ENCODE measurements around the gene PXT1. TPM values are rescaled to one million over a fixed set of nuclear protein-coding genes. Genes with fewer than 3 reads are reported as not detected.
A peak's percentile ranks its signal among the peaks of the same experiment; 100 is the strongest.
"Not testable (repeated sequence)": the region's sequence is repeated elsewhere in the genome, so short reads cannot be mapped to it uniquely, and the experiment has no call there.

PXT1 gene
- total RNA-seq, 2 experiments from 2014 or later, result 0.15 to 0.29 TPM

- Mint-ChIP-seq H3K27ac (no peak overlapping the region), H3K4me1 (ENCODE audit: low read depth) (no peaks in the 10 kb centered on the region), H3K9me3 (peaks cover 4% of the 10 kb centered on the region), H3K4me3 (no peak overlapping the region), H3K36me3 (ENCODE audit: low read depth) (peaks cover 2% of the 10 kb centered on the region), H3K27me3 (ENCODE audit: low read depth) (no peaks in the 10 kb centered on the region)
- intact Hi-C loops (cut with micrococcal nuclease), result no loop called here
- CTCF ChIA-PET, result no interaction called here
- DNase-seq, result no peak
These were observed 28.2 kb downstream of the PXT1 start for GRCh38 chr6:36414481-36414880.

DNA sequence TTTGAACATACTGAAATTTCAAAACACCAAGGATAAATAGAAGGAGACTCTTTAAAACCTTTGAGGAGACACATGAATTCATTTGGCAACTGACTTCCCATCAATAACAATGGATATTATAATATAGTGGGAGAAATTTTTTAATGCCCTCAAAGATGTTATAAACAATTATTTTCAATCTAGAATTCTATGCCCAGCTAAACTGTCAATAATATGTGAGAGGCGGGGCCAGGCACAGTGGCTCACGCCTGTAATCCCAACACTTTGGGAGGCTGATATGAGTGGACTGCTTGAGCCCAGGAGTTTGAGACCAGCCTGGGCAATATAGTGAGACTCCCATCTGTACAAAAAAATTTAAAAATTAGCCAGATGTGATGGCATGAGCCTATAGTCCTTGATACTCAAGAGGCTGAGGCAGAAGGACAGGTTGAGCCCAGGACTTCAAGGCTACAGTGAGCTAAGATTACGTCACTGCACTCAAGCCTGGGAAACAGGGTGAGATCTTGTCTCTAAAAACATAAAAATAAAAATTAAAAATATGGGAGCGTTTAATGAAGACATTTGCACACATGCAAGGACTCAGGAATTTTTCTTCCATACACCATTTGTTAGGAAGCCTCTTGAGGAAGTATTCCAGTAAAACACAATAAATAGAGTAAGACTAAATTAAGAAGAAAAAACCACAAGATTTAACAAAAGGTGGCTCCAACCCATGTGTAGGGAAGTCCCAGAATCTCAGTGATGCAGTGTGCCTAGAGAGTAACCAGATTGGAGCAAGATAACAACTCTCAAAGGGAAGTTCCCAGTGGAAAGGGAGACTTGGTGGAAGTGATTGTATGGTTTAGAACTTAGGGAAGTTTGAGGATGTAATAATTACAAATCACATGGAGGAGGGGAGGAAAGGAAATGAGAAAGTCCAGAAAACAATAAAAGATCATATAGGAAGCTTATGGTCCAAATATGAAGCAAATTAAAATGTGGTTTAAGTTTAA lies 28.9 kb downstream of the PXT1 start:
- CTCF ChIA-PET, result no interaction called here

DNA sequence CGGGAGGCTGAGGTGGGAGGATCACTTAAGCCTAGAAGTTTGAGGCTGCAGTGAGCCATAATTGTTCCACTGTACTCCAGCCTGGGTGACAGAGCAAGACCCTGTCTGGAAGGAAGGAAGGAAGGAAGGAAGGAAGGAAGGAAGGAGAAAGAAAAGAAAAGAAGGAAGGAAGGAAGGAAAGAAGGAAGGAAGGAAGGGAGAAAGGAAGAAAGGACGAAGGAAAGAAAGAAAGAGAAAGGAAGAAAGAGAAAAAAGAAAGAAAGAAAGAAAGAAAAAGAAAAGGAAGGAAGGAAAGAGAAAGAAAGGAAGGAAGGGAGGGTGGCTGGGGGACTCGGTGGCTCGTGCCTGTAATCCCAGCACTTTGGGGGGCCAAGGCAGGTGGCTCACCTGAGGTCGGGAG lies 32.9 kb downstream of the PXT1 start:
- intact Hi-C loops (cut with micrococcal nuclease); H3K9me3 Mint-ChIP-seq: not testable (repeated sequence)

More for the DNA sequence above, 28.9 kb downstream of the PXT1 start:
- Mint-ChIP-seq H3K27ac (no peak overlapping the region), H3K36me3 (ENCODE audit: low read depth) (peaks cover 2% of the 10 kb centered on the region), H3K27me3 (ENCODE audit: low read depth) (no peaks in the 10 kb centered on the region), H3K4me3 (no peak overlapping the region), H3K9me3 (peaks cover 4% of the 10 kb centered on the region), H3K4me1 (ENCODE audit: low read depth) (no peaks in the 10 kb centered on the region)
- DNase-seq, result no peak
- intact Hi-C loops (cut with micrococcal nuclease), result no loop called here

DNA sequence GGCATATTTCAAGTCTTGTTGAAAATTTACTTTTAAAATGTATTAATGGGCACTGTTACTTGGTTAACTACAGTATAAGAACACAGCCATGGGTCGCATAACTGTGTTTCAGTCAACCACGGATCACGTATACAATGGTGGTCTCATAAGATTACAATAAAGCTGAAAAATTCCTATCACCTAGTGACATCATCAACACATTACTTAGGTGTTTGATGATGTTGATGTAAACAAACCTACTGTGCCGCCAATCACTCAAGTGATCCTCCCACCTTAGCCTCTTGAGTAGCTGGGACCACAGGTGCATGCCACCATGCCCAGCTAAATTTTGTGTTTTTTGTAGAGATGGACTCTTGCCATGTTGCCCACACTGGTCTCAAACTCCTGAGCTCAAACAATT lies 38.5 kb downstream of the PXT1 start:
- Mint-ChIP-seq H3K4me3 (no peak overlapping the region), H3K36me3 (ENCODE audit: low read depth) (no peaks in the 10 kb centered on the region), H3K27me3 (ENCODE audit: low read depth) (peaks cover 4% of the 10 kb centered on the region), H3K4me1 (ENCODE audit: low read depth) (no peaks in the 10 kb centered on the region), H3K27ac (no peak overlapping the region), H3K9me3 (no peaks in the 10 kb centered on the region)
- DNase-seq, result no peak
- intact Hi-C loops (cut with micrococcal nuclease), result no loop called here
- CTCF ChIA-PET, result no interaction called here

More for the DNA sequence above, 32.9 kb downstream of the PXT1 start:
- H3K36me3 Mint-ChIP-seq (ENCODE audit: low read depth); H3K4me3 Mint-ChIP-seq; H3K27ac Mint-ChIP-seq; DNase-seq; CTCF ChIA-PET; H3K4me1 Mint-ChIP-seq (ENCODE audit: low read depth); H3K27me3 Mint-ChIP-seq (ENCODE audit: low read depth): not testable (repeated sequence)

DNA sequence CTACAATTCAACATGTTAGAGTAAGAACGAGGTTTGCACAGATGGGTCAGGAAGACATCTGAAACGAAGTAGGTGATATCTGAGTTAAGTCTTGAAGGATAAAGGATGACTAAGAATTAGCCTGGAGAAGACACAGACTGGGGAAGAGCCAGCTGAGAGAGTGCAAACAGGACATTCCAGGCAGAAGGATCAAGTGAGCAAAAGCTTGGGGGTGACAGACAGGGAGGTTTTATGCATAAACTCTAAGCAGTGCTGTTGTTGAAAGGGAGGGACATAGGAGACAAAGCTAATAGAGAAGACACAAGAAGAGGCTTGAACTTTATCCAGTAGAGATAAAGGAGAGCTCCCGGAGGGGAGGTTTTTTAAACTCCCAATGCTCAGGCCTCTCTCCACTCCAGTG lies 40.2 kb downstream of the PXT1 start:
- Mint-ChIP-seq H3K4me3 (no peak overlapping the region), H3K36me3 (ENCODE audit: low read depth) (no peaks in the 10 kb centered on the region), H3K9me3 (no peaks in the 10 kb centered on the region), H3K27me3 (ENCODE audit: low read depth) (peaks cover 4% of the 10 kb centered on the region), H3K27ac (no peak overlapping the region), H3K4me1 (ENCODE audit: low read depth) (no peaks in the 10 kb centered on the region)
- intact Hi-C loops (cut with micrococcal nuclease), result no loop called here
- no peak for DNase-seq
- CTCF ChIA-PET, result interaction anchor here (0.6 kb wide), 1 partner anchor 22 kb away, joined by 3 read pairs; no protein-coding TSS in a partner anchor

GRCh38 chr6:36399970-36400369 lies 42.7 kb downstream of the PXT1 start:
- DNase-seq, result no peak
- intact Hi-C loops (cut with micrococcal nuclease), result no loop called here
- Mint-ChIP-seq H3K27ac (no peak overlapping the region), H3K4me1 (ENCODE audit: low read depth) (no peaks in the 10 kb centered on the region), H3K9me3 (no peaks in the 10 kb centered on the region), H3K36me3 (ENCODE audit: low read depth) (no peaks in the 10 kb centered on the region), H3K27me3 (ENCODE audit: low read depth) (no peaks in the 10 kb centered on the region), H3K4me3 (no peak overlapping the region)
- CTCF ChIA-PET, result no interaction called here

DNA sequence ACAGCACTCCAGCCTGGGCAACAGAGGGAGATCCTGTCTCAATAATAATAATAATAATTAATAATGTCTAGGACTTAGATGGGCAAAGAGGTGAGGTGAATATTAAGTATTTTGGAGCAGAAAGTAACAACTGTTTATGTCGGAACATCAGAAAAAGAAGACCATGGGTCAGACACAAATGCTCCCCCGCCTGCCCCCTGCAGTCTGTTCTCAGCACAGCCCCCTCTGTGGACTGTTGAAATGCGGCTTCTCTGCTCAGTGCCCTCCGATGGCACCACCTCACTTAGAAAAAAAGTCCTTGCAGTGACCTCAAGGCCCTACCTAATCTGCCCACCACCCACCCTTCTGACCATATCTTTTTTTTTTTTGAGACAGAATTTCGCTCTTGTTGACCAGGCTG lies 50.0 kb downstream of the PXT1 start:
- intact Hi-C loops (cut with micrococcal nuclease), result no loop called here
- CTCF ChIA-PET, result no interaction called here
- H3K4me3 Mint-ChIP-seq, result no peak overlapping the region

GRCh38 chr6:36389353-36389752 lies 53.3 kb downstream of the PXT1 start:
- DNase-seq, result no peak
- Mint-ChIP-seq H3K4me3 (no peak overlapping the region), H3K9me3 (no peaks in the 10 kb centered on the region), H3K27ac (no peak overlapping the region), H3K36me3 (ENCODE audit: low read depth) (no peaks in the 10 kb centered on the region), H3K27me3 (ENCODE audit: low read depth) (peaks cover 11% of the 10 kb centered on the region), H3K4me1 (ENCODE audit: low read depth) (peaks cover 22% of the 10 kb centered on the region)
- CTCF ChIA-PET, result no interaction called here
- intact Hi-C loops (cut with micrococcal nuclease), result no loop called here

More for the DNA sequence above, 50.0 kb downstream of the PXT1 start:
- DNase-seq, result no peak
- Mint-ChIP-seq H3K27ac (no peak overlapping the region), H3K9me3 (no peaks in the 10 kb centered on the region), H3K4me1 (ENCODE audit: low read depth) (peaks cover 6% of the 10 kb centered on the region), H3K27me3 (ENCODE audit: low read depth) (peaks cover 7% of the 10 kb centered on the region), H3K36me3 (ENCODE audit: low read depth) (no peaks in the 10 kb centered on the region)

- no peaks in the 10 kb centered on the region for H3K36me3 Mint-ChIP-seq (ENCODE audit: low read depth)
- intact Hi-C loops (cut with micrococcal nuclease), result no loop called here
- peaks cover 34% of the 10 kb centered on the region for H3K4me1 Mint-ChIP-seq (ENCODE audit: low read depth)
- H3K27ac Mint-ChIP-seq, result no peak within 1 kb of the TSS
- peak; percentile 59 for DNase-seq
- peak within 1 kb of the TSS; percentile 68 for H3K4me3 Mint-ChIP-seq
- CTCF ChIA-PET, result interaction anchor here (1.0 kb wide), 1 partner anchor 39 kb away, joined by 3 read pairs; no protein-coding TSS in a partner anchor
- no peaks in the 10 kb centered on the region for H3K9me3 Mint-ChIP-seq
- peaks cover 11% of the 10 kb centered on the region for H3K27me3 Mint-ChIP-seq (ENCODE audit: low read depth)
These were observed 55.0 kb downstream of the PXT1 start, which contains the start of gene ETV7 for GRCh38 chr6:36387440-36388303. Gene ETV7, minus strand, starts transcription at chr6:36387669. Its CDS starts 128 bp downstream, at chr6:36387541.

DNA sequence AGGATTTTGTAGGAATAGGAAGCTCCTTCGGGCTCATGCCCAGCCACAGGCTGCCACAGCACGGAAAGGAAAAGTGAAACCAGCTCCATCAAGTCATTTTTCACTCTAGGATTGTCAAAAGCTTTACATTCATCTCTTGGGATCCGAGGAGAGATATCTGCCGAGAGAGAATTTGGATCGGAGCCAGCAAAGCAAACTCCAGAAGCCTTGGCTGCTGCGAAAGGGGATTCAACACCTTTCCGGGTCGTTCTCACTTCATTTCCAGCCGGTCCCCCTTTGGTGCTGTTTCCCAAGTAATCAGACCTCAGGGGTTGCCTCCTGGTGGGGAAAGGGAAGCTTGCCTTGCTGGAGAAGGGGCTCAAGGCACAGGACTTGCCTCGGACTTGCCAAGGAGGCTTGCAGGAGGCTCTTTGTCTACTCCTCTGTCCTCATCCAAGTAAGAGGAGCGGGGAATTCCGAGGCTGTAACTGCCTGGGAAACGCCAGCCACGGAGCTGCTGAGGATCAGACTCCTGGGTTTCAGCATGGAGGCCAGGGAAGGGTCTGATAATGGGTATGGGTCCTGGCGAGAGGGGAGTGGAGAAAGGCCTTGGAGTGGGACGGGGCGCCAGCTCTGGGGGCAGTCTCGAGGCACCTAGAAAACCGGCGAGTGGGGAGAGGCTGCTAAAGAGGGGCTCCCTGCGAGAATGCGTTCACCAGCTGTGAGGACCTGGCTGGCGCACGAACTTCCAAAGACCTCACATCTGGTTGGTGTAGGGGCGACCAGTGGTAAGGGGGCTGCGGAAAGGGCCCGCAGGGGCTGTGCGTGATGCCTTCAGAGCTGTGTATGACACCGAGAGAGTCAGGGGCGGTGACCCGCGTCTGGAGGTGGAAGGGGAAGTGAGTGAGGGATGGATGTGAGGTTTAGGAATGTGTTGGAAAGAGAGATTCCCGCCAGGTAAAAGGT lies 55.9 kb downstream of the PXT1 start:
- intact Hi-C loops (cut with micrococcal nuclease), result no loop called here
- H3K27ac Mint-ChIP-seq, result no peak overlapping the region
- H3K9me3 Mint-ChIP-seq, result no peaks in the 10 kb centered on the region
- CTCF ChIA-PET, result interaction anchor here (1.0 kb wide), 1 partner anchor 38 kb away, joined by 3 read pairs; no protein-coding TSS in a partner anchor
- peak overlapping the region; percentile 68 for H3K4me3 Mint-ChIP-seq
- peaks cover 11% of the 10 kb centered on the region for H3K27me3 Mint-ChIP-seq (ENCODE audit: low read depth)
- peak; percentile 28 for DNase-seq
- no peaks in the 10 kb centered on the region for H3K36me3 Mint-ChIP-seq (ENCODE audit: low read depth)
- peaks cover 36% of the 10 kb centered on the region for H3K4me1 Mint-ChIP-seq (ENCODE audit: low read depth)

GRCh38 chr6:36384095-36384494 lies 58.6 kb downstream of the PXT1 start:
- no peak for DNase-seq
- peaks cover 36% of the 10 kb centered on the region for H3K4me1 Mint-ChIP-seq (ENCODE audit: low read depth)
- H3K36me3 Mint-ChIP-seq (ENCODE audit: low read depth), result no peaks in the 10 kb centered on the region
- H3K27ac Mint-ChIP-seq, result no peak overlapping the region
- no peaks in the 10 kb centered on the region for H3K9me3 Mint-ChIP-seq
- intact Hi-C loops (cut with micrococcal nuclease), result no loop called here
- no peak overlapping the region for H3K4me3 Mint-ChIP-seq
- CTCF ChIA-PET, result interaction anchor here (0.7 kb wide), 1 partner anchor 43 kb away, joined by 3 read pairs; no protein-coding TSS in a partner anchor
- H3K27me3 Mint-ChIP-seq (ENCODE audit: low read depth), result peaks cover 11% of the 10 kb centered on the region

Data from activated naive CD4-positive, alpha-beta T cell treated with anti-CD3 and anti-CD28 coated beads for 36 hours (primary cell).